ENCODE results near the gene KIF1A.
"Not testable (repeated sequence)": the region's sequence is repeated elsewhere in the genome, so short reads cannot be mapped to it uniquely, and the experiment has no call there.

The KIF1A gene

GRCh38 chr2:240846873-240847595 lies 27.0 kb upstream of the KIF1A start:
- DNase-seq (ENCODE audit: extremely low read depth, low read depth), result no peak
- no peak for TF ChIP-seq CTCF (IDR thresholded peaks at IDR 0.05; ENCODE audit: low read depth, low read length)

- DNase-seq (ENCODE audit: extremely low read depth, low read depth), result not testable (repeated sequence)
Observed at GRCh38 chr2:240846309-240846708, 26.3 kb upstream of the KIF1A start.

GRCh38 chr2:240840435-240841060 lies 20.5 kb upstream of the KIF1A start:
- peak; percentile 60 for TF ChIP-seq CTCF (IDR thresholded peaks at IDR 0.05; ENCODE audit: low read depth, low read length)
- no peak for DNase-seq (ENCODE audit: extremely low read depth, low read depth)

GRCh38 chr2:240839152-240840143 lies 19.4 kb upstream of the KIF1A start:
- TF ChIP-seq CTCF (IDR thresholded peaks at IDR 0.05; ENCODE audit: low read depth, low read length), result no peak
- no peak for DNase-seq (ENCODE audit: extremely low read depth, low read depth)

- TF ChIP-seq CTCF (IDR thresholded peaks at IDR 0.05; ENCODE audit: low read depth, low read length), result no peak
- no peak for DNase-seq (ENCODE audit: extremely low read depth, low read depth)
Observed at GRCh38 chr2:240837621-240838020, 17.6 kb upstream of the KIF1A start.

GRCh38 chr2:240836781-240837467 lies 16.9 kb upstream of the KIF1A start:
- TF ChIP-seq CTCF (IDR thresholded peaks at IDR 0.05; ENCODE audit: low read depth, low read length), result no peak

GRCh38 chr2:240835528-240835927 lies 15.5 kb upstream of the KIF1A start:
- no peak for TF ChIP-seq CTCF (IDR thresholded peaks at IDR 0.05; ENCODE audit: low read depth, low read length)

More at GRCh38 chr2:240836781-240837467, 16.9 kb upstream of the KIF1A start:
- no peak for DNase-seq (ENCODE audit: extremely low read depth, low read depth)

More at GRCh38 chr2:240835528-240835927, 15.5 kb upstream of the KIF1A start:
- DNase-seq (ENCODE audit: extremely low read depth, low read depth), result no peak
